GM21423 (cell line): Measurements from ENCODE around the gene TAF11L5.
"Not testable (repeated sequence)": the region's sequence is repeated elsewhere in the genome, so short reads cannot be mapped to it uniquely, and the experiment has no call there.

Experiments
- ATAC-seq: cut with Tn5 transposase; IDR thresholded peaks from one replicate; pipeline ENCODE4 v1.9.1; 2021; ENCODE audit warnings: mild to moderate bottlenecking, moderate library complexity; ENCODE audit not compliant: unreplicated experiment

The TAF11L5 gene

DNA sequence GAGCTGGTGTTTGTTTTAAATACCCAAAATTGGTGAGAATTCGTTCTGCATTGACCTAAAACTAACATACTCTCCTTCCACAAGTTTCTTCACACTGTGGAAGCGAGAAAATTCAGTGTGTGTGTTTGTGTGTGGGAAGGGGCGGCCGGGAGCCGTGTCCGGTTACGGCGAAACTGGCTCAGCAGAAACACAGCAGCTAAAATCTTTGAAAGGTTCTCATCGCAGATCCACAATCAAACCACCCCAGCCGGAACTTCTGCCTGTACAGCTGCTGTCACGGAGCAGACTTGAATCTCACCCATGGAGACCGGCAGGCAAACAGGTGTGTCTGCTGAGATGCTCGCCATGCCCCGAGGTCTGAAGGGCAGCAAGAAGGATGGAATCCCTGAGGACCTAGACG is at the start of gene TAF11L5:
TSS of gene TAF11L5 (plus strand) at position 301 of the 400 bp plus-strand sequence.
- ATAC-seq, result not testable (repeated sequence)

DNA sequence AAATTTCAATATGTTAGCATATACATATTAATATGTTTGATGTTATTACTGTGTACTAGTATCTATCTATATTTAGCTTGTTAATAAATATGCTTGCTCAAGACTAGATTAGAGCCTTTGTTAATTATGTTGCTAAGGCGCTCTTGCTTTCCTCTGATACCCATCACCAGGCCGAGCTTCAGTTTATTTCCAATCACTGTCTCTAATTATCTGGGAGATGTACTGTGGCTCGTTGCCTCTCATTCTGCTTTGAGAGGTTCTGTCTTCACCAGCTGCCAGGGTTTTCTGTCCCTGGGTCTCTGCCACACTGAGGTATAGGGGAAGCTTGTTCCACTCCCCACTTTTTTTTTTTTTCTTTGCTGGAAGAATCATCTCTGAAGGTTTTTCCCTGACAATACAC is 48.0 kb upstream of the TAF11L5 start:
- ATAC-seq, result no peak

DNA sequence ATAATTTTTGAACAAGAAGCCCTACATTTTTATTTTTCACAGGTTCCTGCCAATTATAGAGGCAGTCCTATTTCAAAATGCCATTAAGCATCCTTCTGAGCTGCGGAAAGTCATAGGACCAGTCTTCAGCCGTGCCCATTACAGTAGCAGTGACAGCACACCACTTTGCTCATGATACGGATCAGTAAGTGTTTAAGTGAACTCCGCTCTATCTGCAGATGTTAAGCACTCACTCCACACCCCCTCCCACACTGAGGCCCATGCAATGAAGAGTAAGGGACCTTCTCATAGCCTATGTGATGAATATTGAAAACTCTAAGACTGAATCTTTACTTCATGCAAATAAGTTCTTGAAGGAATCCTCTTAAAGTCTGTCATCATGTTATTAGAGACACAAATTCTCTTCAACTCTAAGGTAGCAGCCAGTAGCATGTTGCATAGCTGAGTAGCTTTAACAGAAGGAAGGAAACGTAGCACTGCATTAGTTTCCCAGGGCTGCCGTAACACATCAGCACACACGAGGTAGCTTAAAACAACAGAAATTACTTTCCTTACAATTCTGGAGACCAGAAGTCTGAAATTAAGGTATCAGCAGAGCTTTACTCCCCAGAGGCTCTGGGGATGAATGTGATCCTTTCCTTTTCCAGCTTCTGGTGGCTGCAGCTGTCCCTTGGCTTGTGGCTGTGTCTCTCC is 47.3 kb upstream of the TAF11L5 start:
- ATAC-seq, result no peak

DNA sequence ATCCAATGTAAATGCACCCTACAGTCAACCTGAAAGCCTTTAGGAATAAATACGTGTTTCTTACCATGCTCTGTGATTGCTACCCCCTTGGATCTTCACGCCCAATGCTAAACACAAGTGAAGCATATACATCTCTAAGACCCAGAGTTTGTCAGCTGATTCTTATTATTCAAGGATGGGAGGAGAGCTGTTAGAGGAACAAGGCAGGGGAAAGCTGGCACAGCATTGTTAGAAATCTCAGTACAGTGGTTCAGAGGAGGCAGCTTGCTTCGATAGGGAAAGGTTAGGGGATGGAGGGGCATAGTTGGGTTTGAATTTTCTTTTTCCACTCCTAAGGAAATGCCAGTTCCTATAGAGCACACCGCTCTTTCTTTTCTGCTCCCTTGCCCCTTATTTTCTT is 43.7 kb upstream of the TAF11L5 start:
- no peak for ATAC-seq

DNA sequence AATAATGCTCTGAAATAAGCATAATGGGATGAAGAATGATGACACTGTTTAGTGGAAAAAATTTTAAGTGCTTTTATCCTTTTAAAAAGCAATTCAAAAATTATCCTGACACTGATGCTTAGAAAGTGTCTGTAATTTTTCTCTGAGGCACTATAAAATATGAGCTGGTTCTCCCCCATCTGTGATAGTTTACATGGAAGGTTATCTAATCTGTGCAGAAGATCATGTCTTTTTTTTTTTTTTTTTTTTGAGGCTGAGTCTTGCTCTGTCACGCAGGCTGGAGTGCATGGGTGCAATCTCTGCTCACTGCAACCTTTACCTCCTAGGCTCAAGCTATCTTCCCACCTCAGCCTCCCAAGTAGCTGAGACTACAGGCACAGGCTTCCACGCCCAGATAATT is 42.2 kb upstream of the TAF11L5 start:
- ATAC-seq, result no peak

DNA sequence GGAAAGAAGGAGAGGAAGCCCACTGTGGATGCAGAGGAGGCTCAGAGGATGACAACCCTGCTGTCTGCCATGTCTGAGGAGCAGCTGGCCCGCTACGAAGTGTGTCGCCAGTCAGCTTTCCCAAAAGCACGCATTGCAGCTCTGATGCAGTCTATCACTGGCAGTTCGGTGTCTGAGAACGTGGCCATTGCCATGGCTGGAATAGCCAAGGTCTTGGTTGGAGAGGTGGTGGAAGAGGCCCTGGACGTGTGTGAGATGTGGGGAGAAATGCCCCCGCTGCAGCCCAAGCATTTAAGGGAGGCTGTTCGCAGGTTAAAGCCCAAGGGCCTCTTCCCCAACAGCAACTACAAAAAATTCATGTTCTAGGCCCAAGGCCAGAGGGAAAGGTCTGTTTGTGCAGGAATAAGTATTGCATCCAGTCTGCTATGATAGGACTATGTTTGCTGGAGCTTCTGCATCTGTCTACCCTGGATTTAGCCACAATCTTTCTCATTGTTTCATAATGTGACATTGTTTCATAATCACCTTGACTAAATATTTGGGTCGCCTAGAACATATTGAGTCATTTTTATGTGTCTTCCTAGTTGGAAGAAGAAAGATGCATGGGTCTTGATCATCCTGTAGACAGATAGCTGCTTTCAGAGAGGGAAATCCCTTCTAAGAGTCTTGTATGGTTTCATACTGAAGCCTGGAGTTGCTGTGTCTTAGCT is 38.4 kb upstream of the TAF11L5 start:
- not testable (repeated sequence) for ATAC-seq

DNA sequence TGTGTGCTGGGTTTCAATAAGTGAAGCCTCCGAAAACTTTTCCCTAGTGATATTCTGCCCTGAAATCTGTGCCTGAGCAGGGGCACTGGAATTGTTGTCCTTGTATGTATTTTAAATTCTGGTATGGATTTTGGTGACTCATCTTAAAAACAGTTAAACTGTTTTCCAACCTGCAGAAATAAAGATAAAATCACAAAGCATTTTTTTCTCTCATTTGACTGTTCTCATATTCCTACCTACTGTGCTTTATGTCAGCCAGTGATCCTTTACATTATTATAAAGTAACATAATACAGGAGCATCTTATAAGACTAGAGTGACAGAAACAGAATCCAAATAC is 37.9 kb upstream of the TAF11L5 start:
- ATAC-seq, result no peak

DNA sequence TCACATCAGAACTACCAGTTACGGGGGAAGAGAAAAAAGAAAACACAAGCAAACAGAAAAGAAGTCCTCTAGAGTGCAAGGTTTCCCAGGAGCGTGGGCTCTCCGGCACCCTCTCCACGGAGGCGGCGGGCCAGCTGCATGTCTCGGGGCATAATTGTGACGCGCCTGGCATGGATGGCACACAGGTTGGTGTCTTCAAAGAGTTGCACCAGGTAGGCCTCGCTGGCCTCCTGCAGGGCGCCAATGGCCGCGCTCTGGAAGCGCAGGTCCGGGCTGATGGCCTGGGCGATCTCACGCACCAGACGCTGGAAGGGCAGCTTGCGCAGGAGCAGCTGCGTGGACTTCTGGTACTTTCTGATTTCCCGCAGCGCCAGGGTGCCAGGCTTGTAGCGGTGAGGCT is 33.8 kb upstream of the TAF11L5 start:
- not testable (repeated sequence) for ATAC-seq

DNA sequence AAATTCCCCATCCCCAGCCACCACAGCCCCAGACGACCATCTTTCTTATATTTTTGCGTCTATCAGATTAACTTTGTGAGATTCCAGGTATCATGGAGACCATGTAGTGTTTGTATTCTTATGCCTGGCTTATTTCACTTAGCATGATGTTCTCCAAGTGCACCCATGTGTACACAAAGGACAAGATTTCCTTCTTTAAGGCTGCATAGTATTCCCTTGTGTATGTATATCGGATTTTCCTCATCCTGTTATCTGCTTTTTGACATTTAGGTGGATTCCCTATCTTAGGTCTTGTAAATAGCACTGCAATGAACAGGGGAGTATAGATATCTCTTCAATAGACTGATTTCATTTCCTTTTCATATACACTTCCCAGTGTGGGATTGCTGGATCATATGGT is 32.3 kb upstream of the TAF11L5 start:
- no peak for ATAC-seq

DNA sequence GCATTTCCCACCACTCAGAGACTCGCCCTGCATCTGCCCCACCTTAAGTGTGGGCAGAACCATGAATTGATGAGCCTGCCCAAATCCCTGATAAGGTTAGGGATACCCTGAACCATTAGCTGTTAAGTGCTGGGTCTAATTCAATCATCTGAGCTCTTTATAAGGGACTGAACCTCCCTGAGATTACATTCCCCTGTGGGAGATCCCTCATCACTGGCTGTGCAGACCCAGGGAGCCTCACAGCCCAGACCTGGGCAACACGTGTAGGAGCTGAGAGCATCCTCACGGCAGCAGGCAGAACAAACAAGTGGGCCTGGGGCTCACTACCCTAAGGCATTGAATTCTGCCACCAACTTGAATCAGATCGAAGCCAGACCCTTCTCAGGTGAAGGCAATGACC is 27.6 kb upstream of the TAF11L5 start:
- no peak for ATAC-seq

DNA sequence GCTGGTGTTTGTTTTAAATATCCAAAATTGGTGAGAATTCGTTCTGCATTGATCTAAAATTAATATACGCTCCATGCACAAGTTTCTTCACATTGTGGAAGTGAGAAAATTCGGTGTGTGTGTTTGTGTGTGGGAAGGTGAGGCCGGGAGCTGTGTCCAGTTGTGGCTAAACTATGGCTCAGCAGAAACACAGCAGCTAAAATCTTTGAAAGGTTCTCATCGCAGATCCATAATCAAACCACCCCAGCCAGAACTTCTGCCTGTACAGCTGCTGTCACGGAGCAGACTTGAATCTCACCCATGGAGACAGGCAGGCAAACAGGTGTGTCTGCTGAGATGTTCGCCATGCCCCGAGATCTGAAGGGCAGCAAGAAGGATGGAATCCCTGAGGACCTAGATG is 27.1 kb upstream of the TAF11L5 start, which contains the start of gene TAF11L2:
TSS of gene TAF11L2 (plus strand) at position 301 of the 400 bp plus-strand sequence.
- ATAC-seq, result not testable (repeated sequence)

DNA sequence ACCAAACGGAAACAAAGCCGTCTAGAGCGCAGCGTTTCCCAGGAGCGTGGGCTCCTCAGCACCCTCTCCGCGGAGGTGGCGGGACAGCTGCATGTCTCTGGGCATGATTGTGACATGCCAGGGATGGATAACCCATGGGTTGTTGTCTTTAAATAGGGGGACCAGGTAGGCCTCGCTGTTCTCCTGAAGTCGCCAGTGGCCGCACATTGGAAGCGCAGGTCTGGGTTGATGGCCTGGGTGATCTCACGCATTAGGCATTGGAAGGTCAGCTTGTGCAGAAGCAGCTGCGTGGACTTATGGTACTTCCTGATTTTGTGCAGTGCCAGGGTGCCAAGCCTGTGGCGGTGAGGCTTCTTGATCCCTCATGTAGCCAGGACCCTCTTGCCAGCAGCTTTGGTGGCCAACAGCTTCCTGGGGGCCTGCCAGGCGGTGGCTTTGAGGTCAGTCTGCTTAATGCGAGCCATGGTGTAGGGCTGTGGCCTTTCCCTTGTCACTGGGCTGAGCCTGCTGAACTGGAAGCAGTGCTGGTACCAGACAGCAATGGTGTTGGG is 13.2 kb upstream of the TAF11L5 start:
- no peak for ATAC-seq

DNA sequence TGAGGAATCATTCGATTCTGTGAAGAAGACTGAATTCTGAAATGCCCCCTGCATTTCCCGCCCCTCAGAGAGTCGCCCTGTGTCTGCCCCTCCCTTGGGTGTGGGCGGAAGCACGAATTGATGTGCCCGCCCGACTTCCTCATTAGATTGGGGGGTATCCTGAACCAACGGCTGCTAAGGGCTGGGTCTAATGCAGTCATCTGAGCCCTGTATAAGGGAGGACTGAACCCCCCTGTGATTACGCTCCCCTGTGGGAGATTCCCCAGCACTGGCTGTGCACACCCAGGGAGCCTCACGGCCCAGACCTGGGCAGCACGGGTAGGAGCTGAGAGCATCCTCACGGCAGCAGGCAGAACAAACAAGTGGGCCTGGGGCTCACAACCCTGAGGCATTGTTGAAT is 7.5 kb upstream of the TAF11L5 start:
- ATAC-seq, result not testable (repeated sequence)

DNA sequence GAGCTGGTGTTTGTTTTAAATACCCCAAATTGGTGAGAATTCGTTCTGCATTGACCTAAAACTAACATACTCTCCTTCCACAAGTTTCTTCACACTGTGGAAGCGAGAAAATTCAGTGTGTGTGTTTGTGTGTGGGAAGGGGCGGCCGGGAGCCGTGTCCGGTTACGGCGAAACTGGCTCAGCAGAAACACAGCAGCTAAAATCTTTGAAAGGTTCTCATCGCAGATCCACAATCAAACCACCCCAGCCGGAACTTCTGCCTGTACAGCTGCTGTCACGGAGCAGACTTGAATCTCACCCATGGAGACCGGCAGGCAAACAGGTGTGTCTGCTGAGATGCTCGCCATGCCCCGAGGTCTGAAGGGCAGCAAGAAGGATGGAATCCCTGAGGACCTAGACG is 7.0 kb upstream of the TAF11L5 start, which contains the start of gene TAF11L3:
TSS of gene TAF11L3 (plus strand) at position 301 of the 400 bp plus-strand sequence.
- ATAC-seq, result not testable (repeated sequence)

DNA sequence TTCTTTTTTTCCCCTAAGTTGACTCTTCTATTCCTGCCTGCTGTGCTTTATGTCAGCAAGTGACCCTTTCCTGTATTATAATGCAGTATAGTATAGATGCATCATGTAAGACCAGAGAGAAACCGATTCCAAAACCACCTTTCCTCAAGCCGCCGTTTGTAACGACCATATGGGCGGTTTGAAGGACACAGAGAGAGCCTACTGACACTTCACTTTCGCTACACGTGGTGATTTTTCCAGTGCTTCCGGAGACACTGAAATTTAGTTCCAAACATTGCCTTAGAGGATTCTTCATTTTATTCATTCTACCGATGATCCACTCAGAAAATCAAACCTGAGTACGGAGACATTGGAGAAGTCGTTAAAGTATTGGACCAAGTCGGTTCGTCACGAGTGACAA is 5.5 kb upstream of the TAF11L5 start:
- ATAC-seq, result not testable (repeated sequence)

DNA sequence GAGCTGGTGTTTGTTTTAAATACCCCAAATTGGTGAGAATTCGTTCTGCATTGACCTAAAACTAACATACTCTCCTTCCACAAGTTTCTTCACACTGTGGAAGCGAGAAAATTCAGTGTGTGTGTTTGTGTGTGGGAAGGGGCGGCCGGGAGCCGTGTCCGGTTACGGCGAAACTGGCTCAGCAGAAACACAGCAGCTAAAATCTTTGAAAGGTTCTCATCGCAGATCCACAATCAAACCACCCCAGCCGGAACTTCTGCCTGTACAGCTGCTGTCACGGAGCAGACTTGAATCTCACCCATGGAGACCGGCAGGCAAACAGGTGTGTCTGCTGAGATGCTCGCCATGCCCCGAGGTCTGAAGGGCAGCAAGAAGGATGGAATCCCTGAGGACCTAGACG is 3.5 kb upstream of the TAF11L5 start, which contains the start of gene TAF11L4:
TSS of gene TAF11L4 (plus strand) at position 301 of the 400 bp plus-strand sequence.
- ATAC-seq, result not testable (repeated sequence)

DNA sequence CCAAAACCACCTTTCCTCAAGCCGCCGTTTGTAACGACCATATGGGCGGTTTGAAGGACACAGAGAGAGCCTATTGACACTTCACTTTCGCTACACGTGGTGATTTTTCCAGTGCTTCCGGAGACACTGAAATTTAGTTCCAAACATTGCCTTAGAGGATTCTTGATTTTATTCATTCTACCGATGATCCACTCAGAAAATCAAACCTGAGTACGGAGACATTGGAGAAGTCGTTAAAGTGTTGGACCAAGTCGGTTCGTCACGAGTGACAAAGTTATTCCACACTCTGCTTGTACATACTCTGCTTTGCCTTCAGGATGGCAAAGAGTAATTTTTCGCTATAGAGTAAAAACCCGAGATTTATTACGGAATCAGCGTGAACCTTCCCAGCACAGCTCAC is 1.5 kb downstream of the TAF11L5 start:
- not testable (repeated sequence) for ATAC-seq

DNA sequence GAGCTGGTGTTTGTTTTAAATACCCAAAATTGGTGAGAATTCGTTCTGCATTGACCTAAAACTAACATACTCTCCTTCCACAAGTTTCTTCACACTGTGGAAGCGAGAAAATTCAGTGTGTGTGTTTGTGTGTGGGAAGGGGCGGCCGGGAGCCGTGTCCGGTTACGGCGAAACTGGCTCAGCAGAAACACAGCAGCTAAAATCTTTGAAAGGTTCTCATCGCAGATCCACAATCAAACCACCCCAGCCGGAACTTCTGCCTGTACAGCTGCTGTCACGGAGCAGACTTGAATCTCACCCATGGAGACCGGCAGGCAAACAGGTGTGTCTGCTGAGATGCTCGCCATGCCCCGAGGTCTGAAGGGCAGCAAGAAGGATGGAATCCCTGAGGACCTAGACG is 3.3 kb downstream of the TAF11L5 start, which contains the start of gene TAF11L6:
TSS of gene TAF11L6 (plus strand) at position 301 of the 400 bp plus-strand sequence.
- not testable (repeated sequence) for ATAC-seq
